Measurements from ENCODE around the gene AOC1. TPM values are rescaled to one million over a fixed set of nuclear protein-coding genes. Genes with fewer than 3 reads are reported as not detected.

Gene AOC1, protein sequence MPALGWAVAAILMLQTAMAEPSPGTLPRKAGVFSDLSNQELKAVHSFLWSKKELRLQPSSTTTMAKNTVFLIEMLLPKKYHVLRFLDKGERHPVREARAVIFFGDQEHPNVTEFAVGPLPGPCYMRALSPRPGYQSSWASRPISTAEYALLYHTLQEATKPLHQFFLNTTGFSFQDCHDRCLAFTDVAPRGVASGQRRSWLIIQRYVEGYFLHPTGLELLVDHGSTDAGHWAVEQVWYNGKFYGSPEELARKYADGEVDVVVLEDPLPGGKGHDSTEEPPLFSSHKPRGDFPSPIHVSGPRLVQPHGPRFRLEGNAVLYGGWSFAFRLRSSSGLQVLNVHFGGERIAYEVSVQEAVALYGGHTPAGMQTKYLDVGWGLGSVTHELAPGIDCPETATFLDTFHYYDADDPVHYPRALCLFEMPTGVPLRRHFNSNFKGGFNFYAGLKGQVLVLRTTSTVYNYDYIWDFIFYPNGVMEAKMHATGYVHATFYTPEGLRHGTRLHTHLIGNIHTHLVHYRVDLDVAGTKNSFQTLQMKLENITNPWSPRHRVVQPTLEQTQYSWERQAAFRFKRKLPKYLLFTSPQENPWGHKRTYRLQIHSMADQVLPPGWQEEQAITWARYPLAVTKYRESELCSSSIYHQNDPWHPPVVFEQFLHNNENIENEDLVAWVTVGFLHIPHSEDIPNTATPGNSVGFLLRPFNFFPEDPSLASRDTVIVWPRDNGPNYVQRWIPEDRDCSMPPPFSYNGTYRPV
- not detected in 2 replicates for polyA plus RNA-seq
- polyA minus RNA-seq = not detected in 2 replicates

GRCh38 chr7:150852371-150852905 is at the start of gene AOC1:
TSS of gene AOC1 (plus strand) at chr7:150852517. CDS start at chr7:150856471, 3,954 bp downstream.
- Histone ChIP-seq H3K4me3 (ENCODE audit: low read length) (no peak within 1 kb of the TSS), H3K9ac (ENCODE audit: low read length) (no peak within 1 kb of the TSS), H3K4me2 (ENCODE audit: low read length) (no peak within 1 kb of the TSS), H3K36me3 (ENCODE audit: insufficient read depth, low read length) (no peaks in the 10 kb centered on the region), H4K20me1 (ENCODE audit: insufficient read depth) (no peaks in the 10 kb centered on the region), H3K9me3 (ENCODE audit: low read length) (no peaks in the 10 kb centered on the region), H3F3A (ENCODE audit: insufficient read depth, low read length, poor library complexity, severe bottlenecking) (no peaks in the 10 kb centered on the region), H2AFZ (ENCODE audit: low read depth, low read length) (no peak within 1 kb of the TSS), H3K27ac (ENCODE audit: low read length) (no peak within 1 kb of the TSS), H3K79me2 (replicated peaks; ENCODE audit: insufficient read depth, low read length) (no peaks in the 10 kb centered on the region), H3K9me2 (ENCODE audit: insufficient read depth, low read length) (no peaks in the 10 kb centered on the region), H3K27me3 (ENCODE audit: insufficient read depth, low read depth, low read length) (no peaks in the 10 kb centered on the region)
- no peak for TF ChIP-seq EP300 (conservative IDR thresholded peaks at IDR 0.05; ENCODE audit: poor library complexity, severe bottlenecking)
- no peak for TF ChIP-seq CTCF (IDR thresholded peaks at IDR 0.05; ENCODE audit: poor library complexity, severe bottlenecking)
- no peak for TF ChIP-seq POLR2AphosphoS5 (IDR thresholded peaks at IDR 0.05)
- TF ChIP-seq MXI1 (conservative IDR thresholded peaks at IDR 0.05; ENCODE audit: poor library complexity, severe bottlenecking) = no peak
- TF ChIP-seq SMC3 (conservative IDR thresholded peaks at IDR 0.05; ENCODE audit: poor library complexity) = no peak
- no peak for TF ChIP-seq EZH2 (IDR thresholded peaks at IDR 0.05; ENCODE audit: borderline replicate concordance, insufficient read depth, low read length, poor library complexity, severe bottlenecking)
- no peak for TF ChIP-seq RAD21 (conservative IDR thresholded peaks at IDR 0.05)
- TF ChIP-seq REST (IDR thresholded peaks at IDR 0.05; ENCODE audit: borderline replicate concordance) = no peak

GRCh38 chr7:150803161-150803860 is 49.0 kb upstream of the AOC1 start:
- Histone ChIP-seq H3K4me2 (ENCODE audit: low read length) (no peak overlapping the region), H3K79me2 (replicated peaks; ENCODE audit: insufficient read depth, low read length) (no peaks in the 10 kb centered on the region), H3K4me3 (ENCODE audit: low read length) (no peak overlapping the region), H3F3A (ENCODE audit: insufficient read depth, low read length, poor library complexity, severe bottlenecking) (no peaks in the 10 kb centered on the region), H4K20me1 (ENCODE audit: insufficient read depth) (no peaks in the 10 kb centered on the region), H3K27me3 (ENCODE audit: insufficient read depth, low read depth, low read length) (peaks cover 40% of the 10 kb centered on the region), H2AFZ (ENCODE audit: low read depth, low read length) (no peak overlapping the region), H3K27ac (ENCODE audit: low read length) (no peak overlapping the region), H3K9me3 (ENCODE audit: low read length) (no peaks in the 10 kb centered on the region), H3K9ac (ENCODE audit: low read length) (no peak overlapping the region), H3K9me2 (ENCODE audit: insufficient read depth, low read length) (no peaks in the 10 kb centered on the region), H3K36me3 (ENCODE audit: insufficient read depth, low read length) (no peaks in the 10 kb centered on the region)
- TF ChIP-seq RAD21 (conservative IDR thresholded peaks at IDR 0.05) (no peak), POLR2AphosphoS5 (IDR thresholded peaks at IDR 0.05) (no peak), CTCF (IDR thresholded peaks at IDR 0.05; ENCODE audit: poor library complexity, severe bottlenecking) (no peak), EZH2 (IDR thresholded peaks at IDR 0.05; ENCODE audit: borderline replicate concordance, insufficient read depth, low read length, poor library complexity, severe bottlenecking) (no peak), TAF1 (IDR thresholded peaks at IDR 0.05; ENCODE audit: low read depth) (no peak), EP300 (conservative IDR thresholded peaks at IDR 0.05; ENCODE audit: poor library complexity, severe bottlenecking) (no peak), REST (IDR thresholded peaks at IDR 0.05; ENCODE audit: borderline replicate concordance) (no peak), SMC3 (conservative IDR thresholded peaks at IDR 0.05; ENCODE audit: poor library complexity) (no peak), MXI1 (conservative IDR thresholded peaks at IDR 0.05; ENCODE audit: poor library complexity, severe bottlenecking) (no peak)
